Aorta (tissue), 5 donors: ENCODE data around the gene MGAT5B. TPM values are rescaled to one million over a fixed set of nuclear protein-coding genes. Genes with fewer than 3 reads are reported as not detected.

Source experiments
- ATAC-seq: fragments of 200-7000 bp; cut with Tn5 transposase; one replicate; pipeline ENCODE4 v1.9.1; 2022; ENCODE audit warnings: moderate library complexity; ENCODE audit not compliant: low FRiP score
- DNase-seq, 2 donors: peaks; one replicate each; pipeline ENCODE4 v3.0.0-alpha.2; 2020
- H3K27ac ChIP-seq, 2 donors: one replicate each; pipeline ENCODE4 v1.5.1; 2013; ENCODE audit warnings: low read length in 2 of 2, mild to moderate bottlenecking in 2 of 2, moderate library complexity in 2 of 2, control low read depth in 1 of 2, inconsistent platforms in 1 of 2, low read depth in 1 of 2
- H3K27me3 ChIP-seq, 2 donors: one replicate each; pipeline ENCODE4 v1.6.1; 2013; ENCODE audit warnings: control low read depth in 1 of 2, low read length in 1 of 2, mild to moderate bottlenecking in 1 of 2, moderate library complexity in 1 of 2; ENCODE audit not compliant: insufficient read depth in 2 of 2, control insufficient read depth in 1 of 2
- H3K36me3 ChIP-seq, 2 donors: one replicate each; pipeline ENCODE4 v1.6.1; 2013; ENCODE audit warnings: control low read depth in 1 of 2, low read length in 1 of 2, mild to moderate bottlenecking in 1 of 2; ENCODE audit not compliant: insufficient read depth in 2 of 2, control insufficient read depth in 1 of 2
- H3K4me1 ChIP-seq, 2 donors: one replicate each; pipeline ENCODE4 v1.6.1; 2013; ENCODE audit warnings: low read length in 2 of 2, control low read depth in 1 of 2, mild to moderate bottlenecking in 1 of 2, moderate library complexity in 1 of 2; ENCODE audit not compliant: insufficient read depth in 2 of 2, control insufficient read depth in 1 of 2
- H3K4me3 ChIP-seq, 2 donors: one replicate each; pipeline ENCODE4 v1.5.1; 2013; ENCODE audit warnings: low read length in 2 of 2, control low read depth in 1 of 2, mild to moderate bottlenecking in 1 of 2
- H3K9me3 ChIP-seq: one replicate; pipeline ENCODE4 v1.6.1; 2013; ENCODE audit warnings: mild to moderate bottlenecking, low read length; ENCODE audit not compliant: control insufficient read depth
- WGBS, 2 donors: extraction: QIAGEN DNeasy Blood & Tissue Kit; methylation state at CpG; one replicate each; pipeline ENCODE4 v1.1.7; 2013; 5-methylcytosine and 5-hydroxymethylcytosine counted together
- intact Hi-C, 2 donors: fragments of 100-400 bp; cut with DNase I; formaldehyde crosslinking; loops; one replicate each; pipeline versions ENCODE4 v1.14.2 to v1.15.0; 2022
- polyA plus RNA-seq, 2 donors: library from polyadenylated mRNA; stranded (reverse); fragments of 200-250 nt; gene quantifications; one replicate each; pipeline ENCODE4 v1.2.3, GENCODE V29; 2013
- total RNA-seq, 2 donors: library from RNA; stranded (reverse); fragmentation: NEBNext Ultra II Directional; extraction: Animal tissue kit (Norgen Biotek cat#: 25700); gene quantifications; one replicate each; pipeline ENCODE4 v1.2.1, GENCODE V29; 2021
- donor health status: healthy with polysubstance abuse.
- donor health status: Bipolar disorder and iron deficiency.
- donor health status: DM: no; HTN: no; CAD: no.
- donor health status: DM: no; HTN: no; CAD: no.
- donor health status: DM: yes; HTN: yes; CAD: no.

Gene MGAT5B
- total and polyA plus RNA-seq, 4 donors, result 0.51 to 0.55 TPM; not detected in 2

DNA sequence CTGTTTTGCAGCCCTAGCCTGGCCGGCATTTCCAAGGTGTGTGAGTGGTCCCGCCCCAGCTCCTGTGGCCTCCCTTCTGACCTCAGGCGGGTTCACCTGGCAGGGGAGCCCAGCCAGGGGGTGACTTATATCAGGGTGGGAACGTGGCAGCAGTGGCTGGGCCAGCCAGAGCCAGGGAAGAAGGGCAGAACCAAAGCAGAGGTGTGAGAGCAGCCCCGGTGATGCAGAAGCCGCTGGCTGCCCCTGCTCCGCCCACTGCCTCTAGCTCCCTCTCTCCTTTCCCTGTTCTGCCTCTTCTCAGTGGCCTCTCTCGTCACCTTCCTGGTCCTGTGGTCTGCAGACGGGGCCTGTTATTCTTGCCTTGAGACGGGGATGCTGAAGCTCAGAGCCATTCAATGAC, 12.1 kb downstream of the MGAT5B start:
- Histone ChIP-seq H3K4me1 (no peaks in the 10 kb centered on the region), H3K9me3 (no peaks in the 10 kb centered on the region), H3K27ac (no peak overlapping the region), H3K4me3 (no peak overlapping the region), H3K27me3 (no peaks in the 10 kb centered on the region), H3K36me3 (no peaks in the 10 kb centered on the region)
- intact Hi-C loops, result loop anchor here in 1 of 2 donors (10.0 kb wide), 1 partner anchor 75 kb away; no protein-coding TSS in a partner anchor
- DNase-seq (no peak), ATAC-seq (no peak)
- 27 to 30% methylated on average over 10 of the region's 10 CpGs for WGBS, 2 donors

DNA sequence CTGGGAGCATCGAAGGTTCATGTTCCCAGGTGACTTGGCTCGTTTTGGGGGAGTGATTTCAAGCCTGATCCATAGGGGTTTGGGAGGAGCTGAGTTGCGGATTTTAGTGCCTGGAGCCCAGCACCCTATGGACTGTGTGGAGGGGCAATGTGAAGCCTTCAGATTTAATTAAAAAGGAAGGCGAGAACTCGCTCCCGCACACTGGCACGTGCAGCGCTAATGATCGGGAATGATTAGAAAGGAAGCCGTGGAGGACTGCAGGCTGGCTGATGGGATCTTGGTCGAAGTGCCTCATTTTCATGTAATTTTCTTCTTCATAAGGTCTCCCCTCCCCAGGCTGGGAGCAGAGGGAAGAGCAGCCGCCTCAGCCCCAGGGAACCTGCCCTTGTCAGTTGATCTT, 12.8 kb downstream of the MGAT5B start:
- no peaks in the 10 kb centered on the region for H3K27me3 ChIP-seq

DNA sequence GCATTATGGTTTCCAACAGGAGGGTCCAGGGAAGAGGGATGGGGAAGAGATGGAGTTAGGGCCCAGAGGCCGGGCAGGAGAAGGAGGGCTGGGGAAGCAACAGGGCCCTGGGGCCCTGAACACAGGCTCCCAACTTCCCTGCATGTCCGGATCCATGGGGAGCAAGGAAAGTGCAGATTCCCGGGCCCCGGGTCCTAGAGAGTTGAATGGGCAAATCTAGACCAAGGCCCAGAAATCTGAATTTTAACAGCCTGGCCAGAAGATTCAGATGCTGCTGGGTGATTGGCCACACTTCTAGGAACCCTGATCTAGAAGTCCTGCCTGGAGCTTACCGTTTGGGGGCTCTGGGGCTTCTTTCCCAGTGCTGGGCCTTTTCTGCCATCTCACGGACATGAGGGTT, 13.2 kb downstream of the MGAT5B start:
- Histone ChIP-seq H3K9me3 (no peaks in the 10 kb centered on the region), H3K36me3 (no peaks in the 10 kb centered on the region), H3K4me3 (no peak overlapping the region), H3K4me1 (no peaks in the 10 kb centered on the region), H3K27me3 (no peaks in the 10 kb centered on the region), H3K27ac (no peak overlapping the region)
- intact Hi-C loops, result loop anchor here in 1 of 2 donors (10.0 kb wide), 1 partner anchor 73 kb away; no protein-coding TSS in a partner anchor
- WGBS, 2 donors, result 85 to 87% methylated on average over 6 of the region's 6 CpGs
- DNase-seq (no peak), ATAC-seq (no peak)

More for the DNA sequence above, 12.8 kb downstream of the MGAT5B start:
- WGBS, 2 donors, result 80% methylated on average over 12 of the region's 12 CpGs
- ATAC-seq (no peak), DNase-seq (no peak)
- Histone ChIP-seq H3K9me3 (no peaks in the 10 kb centered on the region), H3K36me3 (no peaks in the 10 kb centered on the region), H3K4me1 (no peaks in the 10 kb centered on the region), H3K4me3 (no peak overlapping the region), H3K27ac (no peak overlapping the region)
- intact Hi-C loops, result loop anchor here in 1 of 2 donors (10.0 kb wide), 1 partner anchor 74 kb away; no protein-coding TSS in a partner anchor

DNA sequence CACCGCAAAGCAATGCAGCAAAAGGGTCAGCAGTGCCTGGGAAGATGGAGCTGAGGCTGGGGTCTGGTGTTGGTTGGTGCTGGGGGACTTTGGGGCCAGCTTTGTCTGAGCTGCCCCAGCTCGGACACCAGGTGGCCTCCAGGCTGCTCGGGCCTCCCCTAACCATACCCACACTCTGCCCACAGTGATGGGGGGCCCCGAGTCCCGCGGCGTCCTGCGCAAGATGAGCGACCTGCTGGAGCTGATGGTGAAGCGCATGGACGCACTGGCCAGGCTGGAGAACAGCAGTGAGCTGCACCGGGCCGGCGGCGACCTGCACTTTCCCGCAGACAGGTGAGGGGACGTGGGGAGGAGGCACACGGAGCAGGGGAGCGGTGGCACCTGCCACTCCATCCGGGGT, 13.8 kb downstream of the MGAT5B start:
- DNase-seq (no peak), ATAC-seq (no peak)
- Histone ChIP-seq H3K27me3 (no peaks in the 10 kb centered on the region), H3K27ac (no peak overlapping the region), H3K4me3 (no peak overlapping the region), H3K9me3 (no peaks in the 10 kb centered on the region), H3K36me3 (no peaks in the 10 kb centered on the region), H3K4me1 (no peaks in the 10 kb centered on the region)
- intact Hi-C loops, result loop anchor here in 1 of 2 donors (10.0 kb wide), 1 partner anchor 73 kb away; no protein-coding TSS in a partner anchor
- 84 to 90% methylated on average over 20 of the region's 20 CpGs for WGBS, 2 donors

DNA sequence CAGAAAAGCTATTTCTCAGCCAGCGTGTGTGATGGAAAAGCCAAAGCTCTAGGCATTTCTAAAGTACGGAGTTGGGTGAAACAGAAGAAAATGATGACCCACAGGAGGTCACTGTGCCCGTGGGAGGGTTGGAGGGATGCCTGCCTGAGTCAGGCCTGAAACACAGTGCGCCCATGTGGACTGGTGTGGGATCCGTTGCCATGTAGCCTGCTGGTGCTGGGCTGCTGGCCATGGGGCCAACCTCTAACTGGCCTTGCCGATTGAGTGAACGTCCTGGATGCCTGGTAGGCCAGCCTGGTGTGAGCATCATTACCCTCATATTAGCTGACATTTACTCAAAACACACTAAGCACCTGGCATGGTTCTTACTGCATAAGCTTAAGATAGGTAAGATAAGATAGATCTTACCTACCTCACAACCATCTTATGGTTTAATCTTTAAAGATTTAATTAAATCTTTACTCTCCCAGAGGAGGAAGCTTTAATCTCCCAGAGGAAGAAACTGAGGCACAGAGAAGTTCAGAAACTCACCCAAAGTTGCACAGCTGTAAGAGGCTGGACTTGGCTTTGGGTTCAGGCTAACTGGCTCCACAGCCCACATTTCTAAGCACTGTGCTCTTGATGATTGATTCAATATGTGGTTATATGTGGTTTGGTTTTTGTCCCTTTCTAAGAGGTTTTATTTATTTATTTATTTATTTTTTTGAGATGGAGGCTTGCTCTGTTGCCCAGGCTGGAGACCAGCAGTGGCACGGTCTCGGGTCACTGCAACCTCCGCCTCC, 15.7 kb downstream of the MGAT5B start:
- no peaks in the 10 kb centered on the region for H3K27me3 ChIP-seq
- WGBS, 2 donors, result 80 to 81% methylated on average over 10 of the region's 10 CpGs

DNA sequence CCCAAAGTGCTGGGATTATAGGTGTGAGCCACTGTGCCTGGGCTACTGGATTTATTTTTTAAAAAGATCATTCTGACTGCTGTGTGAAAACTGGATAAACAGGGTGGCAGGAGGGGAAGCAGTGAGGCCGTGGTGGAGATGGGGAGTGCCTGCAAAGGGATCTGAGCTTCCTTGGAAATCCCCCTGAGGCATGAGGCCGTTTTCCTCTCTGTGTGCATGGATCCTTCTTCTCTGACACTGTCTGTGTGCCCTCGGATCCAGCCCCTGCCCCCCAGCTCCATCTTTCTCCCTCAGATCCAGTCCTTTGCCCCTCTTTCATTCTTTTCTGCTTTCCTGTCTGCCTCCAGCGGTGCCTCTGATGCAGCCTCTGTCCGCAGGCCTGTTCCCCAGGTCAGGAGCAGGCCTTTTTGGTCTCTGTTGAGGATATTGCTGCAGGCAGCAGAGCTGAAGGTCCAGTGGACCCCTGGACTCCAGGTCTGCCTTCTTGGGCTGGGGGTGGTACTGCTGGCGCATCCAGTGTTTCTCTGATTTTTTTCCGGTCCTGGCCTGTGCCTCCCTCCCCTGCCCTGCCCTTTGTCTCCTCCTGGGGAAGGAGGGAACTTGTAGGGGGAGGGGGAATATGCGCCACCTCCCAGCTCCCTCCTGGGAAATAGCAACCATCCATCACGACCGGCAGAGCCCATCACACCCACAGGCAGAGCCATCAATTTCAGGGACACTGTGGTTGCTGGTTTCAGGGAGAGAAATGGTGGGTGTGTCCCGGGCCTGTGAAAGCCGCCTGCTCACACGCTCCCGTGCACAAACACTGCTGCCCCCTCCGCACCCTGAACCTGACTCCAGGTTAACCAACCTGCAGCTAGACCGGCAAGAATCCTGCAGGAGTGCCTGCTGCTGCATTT, 17.0 kb downstream of the MGAT5B start:
- intact Hi-C loops, result loop anchor here in 1 of 2 donors (10.0 kb wide), 1 partner anchor 70 kb away; no protein-coding TSS in a partner anchor
- H3K9me3 ChIP-seq, result no peaks in the 10 kb centered on the region
- no peak overlapping the region for H3K27ac ChIP-seq
- WGBS, 2 donors, result 38 to 42% methylated on average over 16 of the region's 16 CpGs
- no peak overlapping the region for H3K4me3 ChIP-seq
- ATAC-seq (no peak), DNase-seq (no peak)
- H3K4me1 ChIP-seq, result no peaks in the 10 kb centered on the region
- no peaks in the 10 kb centered on the region for H3K27me3 ChIP-seq
- H3K36me3 ChIP-seq, result no peaks in the 10 kb centered on the region

More for the DNA sequence above, 15.7 kb downstream of the MGAT5B start:
- Histone ChIP-seq H3K36me3 (no peaks in the 10 kb centered on the region), H3K9me3 (no peaks in the 10 kb centered on the region), H3K27ac (no peak overlapping the region), H3K4me3 (no peak overlapping the region), H3K4me1 (no peaks in the 10 kb centered on the region)
- no peak for DNase-seq
- ATAC-seq, result no peak
- intact Hi-C loops, result loop anchor here in 1 of 2 donors (10.0 kb wide), 1 partner anchor 71 kb away; no protein-coding TSS in a partner anchor

DNA sequence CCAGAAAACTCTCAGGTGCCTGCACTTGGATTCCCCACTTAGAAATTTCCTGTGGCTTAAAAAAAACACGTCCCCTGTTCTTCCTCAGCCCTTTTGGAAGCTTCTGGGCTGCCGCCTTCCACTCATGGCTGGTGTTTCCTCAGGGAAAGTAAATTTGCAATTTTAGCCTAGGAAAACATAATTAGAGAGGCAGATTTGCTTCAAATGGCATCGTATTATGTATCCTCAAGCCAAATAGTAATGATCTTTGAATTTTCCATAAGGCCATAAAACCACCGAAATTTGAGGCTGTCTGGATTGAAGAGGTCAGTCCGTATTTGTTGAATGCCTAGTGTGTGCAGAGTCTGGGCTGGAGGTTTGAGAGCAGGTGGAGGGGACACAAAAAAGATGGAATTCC, 17.7 kb downstream of the MGAT5B start:
- H3K4me1 ChIP-seq, result no peaks in the 10 kb centered on the region
- ATAC-seq, result no peak
- no peaks in the 10 kb centered on the region for H3K9me3 ChIP-seq
- intact Hi-C loops, result loop anchor here in 1 of 2 donors (10.0 kb wide), 1 partner anchor 69 kb away; no protein-coding TSS in a partner anchor
- H3K27ac ChIP-seq, result no peak overlapping the region
- H3K27me3 ChIP-seq, result no peaks in the 10 kb centered on the region
- H3K36me3 ChIP-seq, result no peaks in the 10 kb centered on the region
- no peak overlapping the region for H3K4me3 ChIP-seq
- DNase-seq, result no peak
- 58 to 64% methylated on average over 5 of the region's 5 CpGs for whole genome bisulfite sequencing, 2 donors

DNA sequence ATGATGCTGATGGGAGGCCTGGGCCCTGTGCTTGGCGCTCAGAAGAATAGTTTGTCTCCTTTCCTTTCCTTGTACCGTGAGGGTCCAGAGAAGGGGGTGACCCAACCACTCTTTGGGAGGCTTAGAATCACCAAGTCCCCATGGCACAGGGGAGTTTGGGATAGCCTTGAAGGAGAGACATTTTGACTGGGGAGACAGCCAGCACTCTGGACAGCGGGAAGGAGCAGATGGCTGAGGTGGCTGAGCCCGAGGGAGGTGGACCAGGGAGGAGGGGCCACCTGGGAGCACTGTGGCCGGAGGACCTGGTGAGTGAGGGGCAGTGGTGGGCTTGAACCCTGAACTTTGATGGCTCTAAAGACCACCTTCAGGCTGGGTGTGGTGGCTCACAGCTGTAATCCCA, 18.2 kb downstream of the MGAT5B start:
- no peaks in the 10 kb centered on the region for H3K27me3 ChIP-seq
- ATAC-seq, result no peak
- no peak overlapping the region for H3K4me3 ChIP-seq
- no peak for DNase-seq
- 67 to 68% methylated on average over 5 of the region's 5 CpGs for whole genome bisulfite sequencing, 2 donors
- no peak overlapping the region for H3K27ac ChIP-seq
- intact Hi-C loops, result loop anchor here in 1 of 2 donors (10.0 kb wide), 1 partner anchor 68 kb away; no protein-coding TSS in a partner anchor
- no peaks in the 10 kb centered on the region for H3K36me3 ChIP-seq
- no peaks in the 10 kb centered on the region for H3K4me1 ChIP-seq
- H3K9me3 ChIP-seq, result no peaks in the 10 kb centered on the region
